ENCODE results near the gene PLXNA4. TPM values are rescaled to one million over a fixed set of nuclear protein-coding genes. Genes with fewer than 3 reads are reported as not detected.

PLXNA4 gene
- total and polyA plus RNA-seq, 11 donors, result 1.8 to 22.1 (median 10.5) TPM

DNA sequence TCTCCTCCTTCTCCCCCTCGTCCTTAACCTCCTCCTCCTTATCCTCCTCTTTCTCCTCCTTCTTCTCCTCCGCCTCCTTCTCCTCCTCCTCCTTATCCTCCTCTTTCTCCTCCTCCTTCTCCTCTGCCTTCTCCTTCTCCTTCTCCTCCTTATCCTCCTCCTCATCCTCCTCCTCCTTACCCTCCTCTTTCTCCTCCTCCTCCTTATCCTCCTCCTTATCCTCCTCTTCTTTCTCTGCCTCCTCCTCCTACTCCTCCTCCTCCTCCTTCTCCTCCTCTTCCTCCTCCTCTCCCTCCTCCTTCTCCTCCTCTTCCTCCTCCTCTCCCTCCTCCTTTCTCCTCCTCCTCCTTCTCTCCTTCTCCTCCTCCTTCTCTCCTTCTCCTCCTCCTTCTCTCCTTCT is 14.5 kb downstream of the PLXNA4 start:
- no peak for TF ChIP-seq POLR2A (IDR thresholded peaks at IDR 0.05)
- TF ChIP-seq, protein P1, sequence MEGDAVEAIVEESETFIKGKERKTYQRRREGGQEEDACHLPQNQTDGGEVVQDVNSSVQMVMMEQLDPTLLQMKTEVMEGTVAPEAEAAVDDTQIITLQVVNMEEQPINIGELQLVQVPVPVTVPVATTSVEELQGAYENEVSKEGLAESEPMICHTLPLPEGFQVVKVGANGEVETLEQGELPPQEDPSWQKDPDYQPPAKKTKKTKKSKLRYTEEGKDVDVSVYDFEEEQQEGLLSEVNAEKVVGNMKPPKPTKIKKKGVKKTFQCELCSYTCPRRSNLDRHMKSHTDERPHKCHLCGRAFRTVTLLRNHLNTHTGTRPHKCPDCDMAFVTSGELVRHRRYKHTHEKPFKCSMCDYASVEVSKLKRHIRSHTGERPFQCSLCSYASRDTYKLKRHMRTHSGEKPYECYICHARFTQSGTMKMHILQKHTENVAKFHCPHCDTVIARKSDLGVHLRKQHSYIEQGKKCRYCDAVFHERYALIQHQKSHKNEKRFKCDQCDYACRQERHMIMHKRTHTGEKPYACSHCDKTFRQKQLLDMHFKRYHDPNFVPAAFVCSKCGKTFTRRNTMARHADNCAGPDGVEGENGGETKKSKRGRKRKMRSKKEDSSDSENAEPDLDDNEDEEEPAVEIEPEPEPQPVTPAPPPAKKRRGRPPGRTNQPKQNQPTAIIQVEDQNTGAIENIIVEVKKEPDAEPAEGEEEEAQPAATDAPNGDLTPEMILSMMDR (IDR thresholded peaks at IDR 0.05), result no peak
- Histone ChIP-seq H3K9me3 (no peaks in the 10 kb centered on the region), H3K4me3 (no peak overlapping the region), H3K4me1 (peaks cover 0 to 2% (median 0%) of the 10 kb centered on the region in 12 donors), H3K36me3 (no peaks in the 10 kb centered on the region), H3K27ac (no peak overlapping the region), H3K27me3 (peaks cover 0 to 13% (median 0%) of the 10 kb centered on the region in 9 donors)
- 80 to 85% (median 83%) methylated on average over 2 of the region's 2 CpGs for WGBS, 4 donors
- intact Hi-C loops (cut with DNase I), result no loop called here
- ATAC-seq (no peak), DNase-seq (no peak)

DNA sequence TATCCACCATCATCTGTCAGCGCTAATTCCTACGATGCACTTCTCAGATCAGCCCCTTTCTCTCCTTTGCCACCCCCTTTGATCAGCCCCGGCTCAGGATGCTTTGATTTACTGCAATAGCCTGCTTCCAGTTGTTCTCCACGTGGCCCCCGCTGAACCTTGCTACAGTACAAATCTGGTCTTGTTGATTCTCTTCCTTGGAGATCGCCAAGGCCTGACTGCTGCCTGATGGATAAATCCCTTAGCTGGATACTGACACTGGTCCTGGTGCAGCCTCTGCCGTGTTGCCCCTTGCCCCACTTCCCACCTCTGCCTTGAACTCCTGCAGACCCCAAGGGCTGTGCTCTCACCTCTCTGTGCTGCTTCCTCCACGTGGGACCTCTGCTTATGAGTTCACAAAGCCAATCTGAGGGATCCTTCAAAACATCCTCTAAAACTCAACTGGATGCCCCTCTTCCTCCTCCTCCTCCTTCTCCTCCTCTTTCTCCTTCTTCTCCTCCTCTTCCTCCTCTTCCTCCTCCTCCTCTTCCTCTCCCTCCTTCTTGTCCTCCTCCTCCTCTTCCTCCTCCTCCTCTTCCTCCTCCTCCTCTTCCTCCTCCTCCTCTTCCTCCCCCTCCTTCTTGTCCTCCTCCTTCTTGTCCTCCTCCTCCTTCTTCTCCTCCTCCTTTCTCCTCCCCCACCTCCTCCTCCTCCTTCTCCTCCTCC is 15.3 kb downstream of the PLXNA4 start:
- H3K4me1 ChIP-seq, result peaks cover 0 to 4% (median 0%) of the 10 kb centered on the region in 12 donors
- H3K4me3 ChIP-seq, result no peak overlapping the region
- no peaks in the 10 kb centered on the region for H3K9me3 ChIP-seq
- H3K27ac ChIP-seq, result no peak overlapping the region
- intact Hi-C loops (cut with DNase I), result no loop called here
- no peak for TF ChIP-seq POLR2A (IDR thresholded peaks at IDR 0.05)
- TF ChIP-seq, protein P1 (IDR thresholded peaks at IDR 0.05), result no peak
- WGBS, 4 donors, result 85 to 90% (median 88%) methylated on average over 8 of the region's 8 CpGs
- H3K27me3 ChIP-seq, result peaks cover 0 to 10% (median 0%) of the 10 kb centered on the region in 9 donors
- H3K36me3 ChIP-seq, result no peaks in the 10 kb centered on the region
- ATAC-seq (no peak), DNase-seq (no peak)

DNA sequence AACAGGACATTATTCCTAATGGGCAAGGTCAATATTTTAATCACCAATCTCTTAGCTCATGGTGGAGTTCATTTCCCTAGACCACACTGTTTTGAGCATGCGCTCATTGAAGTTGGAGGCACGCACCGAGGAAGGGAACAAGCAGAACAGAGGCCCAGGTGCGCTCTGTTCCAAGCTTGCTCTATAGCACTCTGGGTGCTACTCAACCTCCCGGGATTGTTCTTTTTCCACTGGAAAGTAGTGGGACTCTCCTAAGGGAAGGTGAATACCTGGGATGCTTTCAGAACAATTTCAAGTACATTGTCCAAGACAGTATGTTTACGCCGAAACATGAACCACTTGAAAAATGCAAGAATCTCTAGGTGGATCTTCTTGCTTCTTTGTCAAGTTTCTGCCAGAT is 16.2 kb downstream of the PLXNA4 start:
- 95 to 98% (median 97%) methylated on average over 7 of the region's 7 CpGs for WGBS, 4 donors
- no peaks in the 10 kb centered on the region for H3K9me3 ChIP-seq
- ATAC-seq (no peak), DNase-seq (no peak)
- no peak for TF ChIP-seq POLR2A (IDR thresholded peaks at IDR 0.05)
- H3K36me3 ChIP-seq, result no peaks in the 10 kb centered on the region
- intact Hi-C loops (cut with DNase I), result no loop called here
- H3K4me1 ChIP-seq, result peaks cover 0 to 8% (median 0%) of the 10 kb centered on the region in 12 donors
- H3K4me3 ChIP-seq, result no peak overlapping the region
- peaks cover 0 to 2% (median 0%) of the 10 kb centered on the region in 9 donors for H3K27me3 ChIP-seq
- no peak overlapping the region for H3K27ac ChIP-seq

- no peak for ATAC-seq
- H3K4me1 ChIP-seq, result peaks cover 0 to 8% (median 0%) of the 10 kb centered on the region in 12 donors
- no peak overlapping the region for H3K27ac ChIP-seq
- no peaks in the 10 kb centered on the region for H3K36me3 ChIP-seq
- TF ChIP-seq, protein P1 (IDR thresholded peaks at IDR 0.05), result no peak
- TF ChIP-seq POLR2A (IDR thresholded peaks at IDR 0.05), result no peak
- DNase-seq, result no peak
- H3K27me3 ChIP-seq, result no peaks in the 10 kb centered on the region
- intact Hi-C loops (cut with DNase I), result no loop called here
- H3K9me3 ChIP-seq, result no peaks in the 10 kb centered on the region
- 75 to 84% (median 82%) methylated on average over 5 of the region's 5 CpGs for WGBS, 4 donors
- no peak overlapping the region for H3K4me3 ChIP-seq
These were observed 17.5 kb downstream of the PLXNA4 start for GRCh38 chr7:132558815-132559214.
